Fibroblast of skin of right quadriceps (primary cell): Measurements from ENCODE around the gene TATDN2.
"Not testable (repeated sequence)": the region's sequence is repeated elsewhere in the genome, so short reads cannot be mapped to it uniquely, and the experiment has no call there.

ENCODE experiments used
- DNase-seq: peaks from one replicate; pipeline ENCODE4 v3.0.0-alpha.2; 2013

Gene TATDN2

DNA sequence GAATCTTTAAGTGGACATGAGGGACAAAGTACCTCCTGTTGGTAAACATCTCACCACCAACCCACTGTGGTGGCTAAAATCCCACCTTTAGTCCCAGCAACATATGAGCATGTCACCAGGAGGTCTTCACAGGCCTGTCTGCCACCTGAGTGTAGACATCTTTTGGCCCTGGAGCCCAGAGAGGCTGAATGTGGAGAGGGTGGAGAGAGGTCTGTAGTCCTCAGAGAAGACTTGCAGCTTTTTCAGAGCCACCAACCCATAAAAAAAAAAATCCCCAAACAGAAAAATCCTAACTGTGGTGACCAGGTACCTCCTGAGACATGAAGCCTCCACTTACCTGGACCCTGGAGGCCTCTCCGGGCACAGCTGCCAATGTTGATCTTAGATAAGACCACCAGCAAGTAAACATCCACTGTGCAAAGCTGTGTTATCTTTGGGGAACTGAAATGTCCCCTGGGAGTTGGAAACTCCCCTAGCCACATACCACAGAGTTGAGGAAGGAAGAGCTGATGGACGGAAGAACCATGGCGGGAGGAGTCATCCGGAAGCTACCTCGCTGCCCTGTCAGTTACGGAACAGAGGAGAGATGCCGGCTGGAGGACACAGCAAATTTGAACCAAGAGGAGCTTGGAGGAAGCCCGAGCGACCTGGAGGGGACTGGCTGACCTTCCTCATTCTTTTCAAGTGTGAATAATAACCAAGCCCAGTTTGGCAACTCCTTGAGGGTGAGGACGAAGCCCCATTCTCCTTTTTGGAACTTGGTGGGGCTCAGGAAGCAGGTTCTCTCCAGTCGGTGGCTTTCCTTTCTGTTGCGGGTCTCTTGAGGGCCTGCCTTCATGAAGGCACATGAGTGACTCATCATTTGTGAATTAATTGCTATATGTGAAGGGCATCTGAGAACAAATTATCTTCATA, 44.5 kb downstream of the TATDN2 start, which contains the start of gene GHRL:
Gene GHRL (minus strand): TSS at position 443 of the 915 bp plus-strand sequence. CDS start 2,767 bp downstream, outside the sequence.
- DNase-seq: no peak

DNA sequence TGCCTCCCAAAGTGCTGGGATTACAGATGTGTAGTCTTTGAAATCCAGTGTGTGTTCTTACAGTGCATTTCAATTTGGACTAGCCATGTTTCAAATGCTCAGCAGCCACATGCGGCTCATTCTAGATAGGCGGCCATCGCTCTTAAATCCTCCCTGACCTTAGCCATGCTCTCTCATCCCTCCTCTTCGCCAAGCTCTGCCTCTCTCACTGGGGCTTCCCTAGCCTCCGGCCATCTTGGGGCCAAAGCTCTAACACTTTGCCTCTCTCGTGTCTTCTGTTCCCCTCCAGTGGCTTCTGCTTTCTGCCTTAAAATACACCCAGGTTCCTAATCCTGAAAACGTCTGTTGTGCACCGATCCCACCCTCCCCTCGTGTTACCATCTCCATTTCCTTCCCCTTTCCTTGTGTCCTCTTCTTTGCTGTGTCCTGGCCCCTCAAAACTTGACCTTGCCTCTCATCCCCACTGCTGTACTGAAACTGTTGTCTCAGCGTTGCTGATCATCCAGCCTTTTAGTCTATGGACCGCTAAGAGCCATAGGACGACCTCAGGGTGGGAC, 45.8 kb downstream of the TATDN2 start:
- DNase-seq: no peak

DNA sequence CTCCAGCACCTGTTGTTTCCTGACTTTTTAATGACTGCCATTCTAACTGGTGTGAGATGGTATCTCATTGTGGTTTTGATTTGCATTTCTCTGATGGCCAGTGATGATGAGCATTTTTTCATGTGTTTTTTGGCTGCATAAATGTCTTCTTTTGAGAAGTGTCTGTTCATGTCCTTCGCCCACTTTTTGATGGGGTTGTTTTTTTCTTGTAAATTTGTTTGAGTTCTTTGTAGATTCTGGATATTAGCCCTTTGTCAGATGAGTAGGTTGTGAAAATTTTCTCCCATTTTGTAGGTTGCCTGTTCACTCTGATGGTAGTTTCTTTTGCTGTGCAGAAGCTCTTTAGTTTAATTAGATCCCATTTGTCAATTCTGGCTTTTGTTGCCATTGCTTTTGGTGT, 49.8 kb downstream of the TATDN2 start:
- DNase-seq: not testable (repeated sequence)

DNA sequence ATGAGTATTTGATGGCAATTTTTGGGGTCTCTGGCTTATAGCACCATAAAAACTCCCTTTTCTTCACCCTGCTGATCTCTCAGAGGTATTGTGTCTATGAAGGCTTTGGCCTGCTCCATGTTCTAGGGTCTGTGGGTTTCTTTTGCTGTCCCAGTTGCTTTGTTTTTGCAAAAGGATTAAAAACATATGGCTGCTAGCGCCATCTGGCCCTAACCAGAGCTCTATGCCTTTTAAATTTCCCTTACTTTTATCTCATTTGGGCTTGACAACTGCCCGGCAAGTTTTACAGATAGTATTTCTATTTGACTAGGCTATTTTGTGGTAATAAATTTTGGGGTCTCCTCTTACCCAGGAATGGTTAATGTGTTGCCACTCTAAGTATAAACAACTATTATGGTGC, 50.9 kb downstream of the TATDN2 start:
- DNase-seq: no peak

DNA sequence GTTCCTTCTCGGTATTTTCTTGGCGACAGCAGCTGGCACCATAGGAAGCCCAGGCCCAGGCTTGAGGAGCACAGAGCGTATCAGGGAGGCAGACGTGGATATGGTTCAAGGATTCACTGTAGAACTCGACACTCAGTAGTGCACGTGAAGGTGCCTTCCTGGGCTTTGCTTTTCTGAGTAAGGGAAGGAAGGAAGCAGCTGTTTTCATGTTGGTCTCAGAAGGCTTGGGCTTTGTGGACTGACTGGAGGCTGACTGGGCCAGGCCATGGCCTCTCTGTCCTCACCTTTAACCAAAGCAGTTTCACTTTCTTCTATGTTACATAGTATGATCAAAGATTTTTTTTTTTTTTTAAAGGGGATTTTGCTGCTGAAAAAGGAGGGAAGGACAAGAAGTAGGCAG, 51.4 kb downstream of the TATDN2 start:
- DNase-seq: no peak

DNA sequence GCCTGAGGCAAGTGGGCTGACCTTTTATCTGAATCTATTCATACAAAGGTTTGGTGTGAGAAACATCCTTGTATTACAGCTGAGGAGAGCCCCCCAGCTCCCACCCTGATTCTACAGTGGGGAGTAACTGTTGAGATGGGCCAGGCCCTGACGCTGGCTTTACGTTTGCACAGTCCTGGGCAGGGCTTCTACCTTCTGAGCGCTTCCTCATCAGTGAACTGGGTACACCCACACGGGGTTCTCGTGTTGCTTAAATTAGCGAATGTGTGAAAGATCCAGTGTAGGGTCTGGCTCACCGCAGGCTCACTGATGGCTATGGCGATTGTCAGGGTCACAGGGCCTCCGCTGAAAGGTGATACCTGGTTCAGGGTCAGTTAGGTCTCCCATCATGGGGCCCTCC, 51.8 kb downstream of the TATDN2 start:
- no peak for DNase-seq

DNA sequence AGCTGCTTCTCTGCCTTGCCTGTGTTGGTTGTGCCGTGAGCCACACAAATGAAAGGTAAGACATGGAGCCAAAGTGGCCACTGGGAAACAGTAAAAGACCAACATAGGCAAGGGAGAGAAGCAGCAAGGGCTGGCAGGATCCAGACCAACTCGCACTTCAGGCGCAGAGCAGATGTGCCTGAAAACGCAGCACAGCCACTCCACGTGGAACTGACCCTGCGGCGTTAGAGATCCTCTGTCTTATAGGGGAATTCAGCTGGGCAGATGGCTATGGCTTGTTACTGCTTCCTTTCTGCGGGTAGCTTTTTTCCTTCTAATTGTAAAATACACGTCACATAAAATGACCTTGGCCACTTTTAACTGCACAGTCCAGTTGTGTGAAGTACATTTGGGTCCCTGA, 54.8 kb downstream of the TATDN2 start:
- no peak for DNase-seq

DNA sequence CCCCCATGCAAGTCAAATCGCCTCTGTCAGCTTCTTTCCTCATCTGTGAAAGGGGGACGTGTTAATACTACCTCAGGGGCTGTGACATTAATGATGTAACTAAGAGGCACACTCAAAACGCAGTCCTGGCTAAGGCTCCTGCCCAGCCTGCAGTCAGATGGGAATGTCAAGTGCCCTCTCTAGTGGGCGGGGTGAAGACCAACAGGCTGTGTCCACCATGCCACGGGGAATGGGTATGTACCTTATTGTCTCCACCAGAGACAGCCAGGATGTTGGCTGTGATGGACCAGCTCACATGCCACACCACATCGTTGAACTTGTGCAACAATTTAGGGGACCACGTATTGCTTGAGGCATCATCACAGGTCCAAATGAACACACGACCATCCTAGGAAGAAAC, 55.5 kb downstream of the TATDN2 start:
- DNase-seq: no peak

DNA sequence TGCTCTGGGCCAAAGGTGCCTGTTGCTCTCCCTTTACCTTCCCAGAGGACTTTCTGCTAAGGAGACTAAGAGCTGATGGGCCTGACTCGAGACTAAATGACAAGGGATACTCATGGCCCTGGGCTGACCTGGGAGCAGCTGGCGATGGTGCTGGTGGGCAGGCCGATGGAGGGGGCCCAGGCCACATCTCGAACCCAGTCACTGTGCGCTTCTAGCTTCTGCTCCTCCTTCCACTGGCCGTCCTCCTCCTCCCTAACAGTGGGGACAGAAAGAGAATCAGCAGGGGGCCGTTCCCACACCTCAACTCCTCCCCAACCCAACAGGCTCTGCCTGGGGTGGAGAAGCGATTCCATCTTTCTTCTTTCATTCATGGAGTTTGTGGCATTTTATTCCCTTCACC, 56.6 kb downstream of the TATDN2 start:
- DNase-seq: no peak

DNA sequence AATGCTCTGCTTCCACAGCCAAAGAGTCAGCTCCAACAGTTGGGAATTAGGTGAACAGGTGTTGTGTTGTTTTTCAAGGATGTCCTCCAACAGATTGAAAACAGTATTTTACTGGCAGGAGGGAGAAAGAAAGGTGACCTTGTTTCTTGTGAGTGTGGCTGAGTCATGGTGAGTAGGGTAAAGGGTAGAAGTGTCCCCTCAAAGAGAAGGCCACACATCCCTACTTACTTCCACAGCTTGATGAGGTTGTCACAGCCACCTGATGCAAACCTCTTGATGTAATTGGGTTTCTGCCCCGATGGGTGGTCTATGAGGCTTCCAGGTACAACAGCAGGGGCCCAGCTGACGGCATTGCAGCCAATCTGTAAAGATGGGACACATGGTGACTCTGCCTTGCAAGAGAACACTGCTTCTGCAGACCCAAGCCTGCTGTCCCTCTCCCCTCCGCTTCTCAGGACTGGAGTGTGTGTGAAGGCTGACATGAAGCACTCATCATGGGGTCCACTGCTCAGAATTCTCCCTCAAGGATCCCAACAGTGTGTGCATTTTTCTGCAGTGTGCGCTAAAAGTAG, 57.2 kb downstream of the TATDN2 start:
- DNase-seq: no peak

DNA sequence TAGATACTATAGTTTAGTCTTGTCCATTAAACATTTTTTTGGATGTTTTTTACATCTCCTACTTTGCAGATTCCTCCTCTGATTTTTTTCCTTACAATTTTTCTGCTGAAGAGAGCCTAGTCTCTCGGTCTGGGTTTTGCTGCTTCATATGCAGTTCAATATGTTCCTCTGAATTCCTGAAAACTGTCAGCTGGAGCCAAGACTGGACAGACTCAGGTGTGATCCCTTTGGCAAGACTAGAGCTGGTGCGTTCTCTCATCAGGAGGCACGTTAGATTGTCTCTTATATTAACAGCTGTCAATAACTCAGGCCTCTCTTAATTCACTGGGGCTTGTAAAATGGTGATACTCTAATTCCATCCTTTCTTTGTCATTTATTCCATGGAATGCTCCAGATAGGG, 57.9 kb downstream of the TATDN2 start:
- no peak for DNase-seq

DNA sequence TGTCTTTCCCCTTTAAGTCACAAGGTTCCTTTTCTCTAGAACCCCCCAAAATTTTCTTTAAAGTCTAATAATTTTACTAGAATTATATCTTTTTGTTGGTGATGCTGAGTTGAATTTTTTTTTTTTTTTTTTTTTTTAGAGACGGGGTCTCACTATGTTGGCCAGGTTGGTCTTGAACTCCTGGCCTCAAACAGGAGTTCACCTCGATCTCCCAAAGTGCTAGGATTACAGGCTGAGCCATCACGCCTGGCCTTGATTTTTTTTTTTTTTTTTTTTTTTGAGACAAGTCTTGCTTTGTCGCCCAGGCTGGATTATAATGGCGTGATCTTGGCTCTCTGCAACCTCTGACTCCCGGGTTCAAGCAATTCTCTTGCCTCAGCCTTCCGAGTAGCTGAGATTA, 60.4 kb downstream of the TATDN2 start:
- DNase-seq: no peak

DNA sequence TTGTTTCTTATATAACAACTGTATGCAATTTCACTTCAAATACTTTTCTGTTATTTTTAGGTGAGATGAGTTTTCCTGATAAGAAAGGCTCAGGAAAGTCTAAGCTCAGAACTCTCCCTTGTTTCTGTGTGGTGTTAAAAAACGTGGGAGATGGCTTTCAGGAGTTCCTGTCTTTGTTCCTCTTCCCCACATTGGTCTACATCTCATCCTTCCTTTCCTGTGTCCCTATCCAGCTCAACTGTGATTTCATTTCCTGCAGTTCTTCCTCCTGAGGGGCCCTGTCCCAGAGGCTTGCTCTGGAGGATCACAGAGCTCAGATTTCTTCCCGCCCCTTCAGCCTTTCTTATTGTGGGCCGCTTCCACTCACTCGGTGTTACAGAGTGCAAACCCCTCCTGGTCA, 61.5 kb downstream of the TATDN2 start:
- DNase-seq: no peak

DNA sequence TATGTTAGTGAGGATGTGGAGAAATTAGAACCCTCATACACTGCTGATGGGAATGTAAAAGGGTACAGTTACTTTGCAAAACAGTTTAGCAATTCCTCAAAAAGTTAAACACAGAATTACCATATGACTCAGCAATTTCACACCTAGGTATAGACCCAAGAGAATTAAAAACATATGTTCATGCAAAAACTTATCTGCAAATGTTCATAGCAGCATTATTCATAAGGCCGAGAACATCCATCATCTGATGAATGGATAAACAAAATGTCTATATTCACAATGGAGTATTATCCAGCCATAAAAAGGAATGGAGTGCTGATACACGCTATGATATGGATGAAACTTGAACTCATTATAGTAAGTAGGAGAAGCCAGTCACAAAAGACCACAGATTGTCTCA, 62.3 kb downstream of the TATDN2 start:
- peak; percentile 68 for DNase-seq

DNA sequence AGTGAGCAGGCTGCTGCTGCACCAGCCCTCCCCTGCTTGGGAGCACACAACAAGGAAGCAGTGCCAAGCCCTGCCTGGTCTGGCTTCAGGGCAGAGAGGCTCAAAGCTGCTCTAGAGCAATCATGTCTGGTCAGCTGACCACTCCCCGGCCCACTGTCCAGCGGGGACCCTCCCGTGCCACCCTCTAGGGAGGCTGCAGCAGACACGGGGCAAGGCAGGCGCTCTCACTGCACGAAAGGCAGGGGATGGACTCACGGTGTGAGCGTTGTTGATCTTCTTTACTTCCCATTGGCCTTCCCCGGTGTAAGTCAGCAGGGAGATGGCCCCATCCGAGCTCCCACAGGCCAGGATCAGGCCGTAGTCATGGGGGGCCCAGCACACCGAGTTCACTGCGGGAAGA, 63.5 kb downstream of the TATDN2 start:
- no peak for DNase-seq

DNA sequence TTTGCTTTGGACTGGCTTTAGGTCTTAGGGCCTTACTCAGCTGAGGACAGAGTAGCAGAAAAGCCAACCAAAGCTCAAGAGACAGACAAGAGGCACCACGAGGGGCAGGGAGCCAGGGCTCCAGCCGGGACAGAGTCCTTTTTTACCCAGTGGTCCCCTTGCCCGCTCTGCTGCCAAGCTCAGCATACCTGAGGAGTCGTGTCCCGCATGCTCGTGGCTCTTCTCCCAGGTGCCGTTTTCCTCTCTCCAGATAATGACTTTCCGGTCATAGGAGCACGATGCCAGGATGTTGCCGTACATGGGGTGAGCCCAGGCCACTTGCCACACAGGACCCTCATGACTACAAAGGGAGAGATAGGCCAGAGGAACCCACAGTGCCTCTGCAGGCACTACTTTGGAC, 64.1 kb downstream of the TATDN2 start:
- DNase-seq: no peak

DNA sequence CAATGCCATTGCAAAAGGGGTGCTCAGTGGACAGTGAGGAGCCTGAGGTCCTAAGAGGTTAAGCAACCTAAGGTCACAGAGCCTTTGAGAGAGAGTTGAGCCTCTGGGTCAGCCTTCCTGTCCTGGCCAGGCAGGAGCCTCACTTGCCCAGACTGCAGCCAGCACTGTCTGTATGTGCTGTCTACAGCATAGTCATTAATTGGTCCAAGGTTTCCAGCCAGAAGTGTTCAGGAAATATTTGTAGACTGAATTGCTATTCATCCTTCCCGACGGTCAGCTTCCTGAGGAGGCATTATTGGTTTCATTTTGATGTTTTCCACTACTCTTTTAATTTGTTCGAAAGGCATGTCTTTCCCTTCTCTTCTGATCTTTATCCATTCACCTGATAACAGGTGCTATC, 64.6 kb downstream of the TATDN2 start:
- no peak for DNase-seq

DNA sequence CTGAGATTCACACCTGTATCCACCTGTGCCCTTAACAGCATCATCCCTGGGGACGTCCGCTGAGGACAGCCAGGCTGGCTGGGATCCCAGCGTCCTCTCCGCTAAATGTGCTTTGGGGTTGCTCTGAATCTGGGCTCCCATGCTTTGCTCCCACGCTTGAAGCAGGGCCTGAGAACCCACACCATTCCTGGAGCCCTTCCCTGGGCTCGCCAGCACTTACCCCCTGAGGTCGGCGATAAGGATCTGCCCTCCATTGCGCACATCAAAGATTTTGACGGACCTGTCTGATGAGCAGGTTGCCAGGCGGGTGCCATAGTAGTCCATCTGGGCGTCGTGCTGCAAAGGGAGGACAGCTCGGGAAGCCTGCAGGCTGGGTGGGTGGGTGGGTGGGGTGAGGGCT, 66.8 kb downstream of the TATDN2 start:
- DNase-seq: no peak

DNA sequence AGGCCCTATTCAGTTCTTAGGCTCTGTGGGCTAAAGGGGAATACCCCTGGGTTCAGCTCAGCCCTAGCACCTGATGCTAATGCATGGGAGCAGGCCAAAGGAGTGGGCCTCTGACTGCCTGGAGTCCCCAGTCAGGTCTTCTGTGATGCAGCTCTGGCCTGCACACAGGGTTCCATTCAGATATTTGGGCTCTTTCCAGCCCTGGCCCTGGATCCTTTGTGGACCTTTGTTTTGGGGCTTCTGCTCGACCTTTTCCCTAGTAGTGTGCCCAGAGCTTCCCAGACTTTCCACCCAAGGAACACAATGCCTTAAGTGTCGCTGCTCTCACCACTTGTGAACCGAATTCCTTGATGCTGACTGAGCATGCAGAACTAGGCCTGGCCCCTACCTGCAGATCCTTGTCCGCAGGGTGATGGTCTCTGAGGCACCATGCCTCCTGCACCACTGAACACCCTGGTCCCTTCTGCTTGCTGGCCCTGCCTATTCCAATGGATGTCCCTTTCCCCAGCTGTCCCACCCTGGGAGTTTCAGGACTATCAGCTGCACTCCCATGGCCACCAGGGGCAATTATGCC, 67.6 kb downstream of the TATDN2 start:
- no peak for DNase-seq

DNA sequence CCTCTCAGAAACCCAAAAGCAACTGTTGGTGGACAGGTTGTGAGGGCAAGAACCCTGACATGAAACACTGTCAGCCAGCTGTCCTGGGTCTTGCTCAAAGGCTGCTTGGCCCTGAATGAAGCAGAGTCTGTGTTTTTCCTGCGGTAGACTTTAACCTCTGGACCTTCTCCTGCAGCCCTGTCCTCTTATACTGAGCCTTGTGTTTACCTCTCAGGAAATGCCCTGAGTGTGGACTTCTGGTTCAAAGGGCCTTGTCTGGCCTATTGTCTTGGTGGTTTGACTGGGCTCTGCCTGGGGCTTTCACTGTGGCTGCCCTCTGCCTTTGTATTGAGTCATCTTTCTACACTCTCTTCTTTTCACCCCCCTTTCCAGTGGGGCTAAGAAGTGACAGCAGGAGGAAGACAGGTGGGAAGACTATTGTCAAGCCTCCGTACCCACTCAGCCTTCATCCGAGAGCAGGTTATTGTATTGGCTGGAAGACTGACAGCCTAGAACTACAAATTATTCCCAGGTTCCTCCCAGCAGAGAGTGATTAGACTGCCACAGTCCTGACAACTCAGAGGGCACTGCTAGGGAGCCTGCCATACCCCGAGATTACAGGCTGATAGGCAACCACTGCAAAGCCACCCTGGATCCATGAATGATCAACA, 69.2 kb downstream of the TATDN2 start:
- DNase-seq: no peak

DNA sequence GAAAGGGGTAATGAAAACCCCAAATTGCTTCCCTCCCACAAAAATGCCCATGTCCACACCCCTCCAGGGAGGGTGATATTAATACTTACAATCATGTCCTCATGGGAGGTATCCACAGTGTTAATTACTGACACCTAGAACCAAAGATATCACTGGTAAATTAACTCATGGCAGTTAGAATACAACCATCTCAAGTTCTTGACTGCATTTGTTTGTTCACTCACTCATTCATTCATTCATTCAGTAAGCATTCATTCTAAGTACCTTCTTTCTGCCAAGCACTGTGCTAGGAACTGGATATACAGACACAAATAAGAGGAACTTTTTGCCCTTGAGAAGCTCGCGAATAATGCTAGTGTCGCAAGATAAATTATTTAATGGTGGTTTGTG, 69.7 kb downstream of the TATDN2 start:
- DNase-seq: no peak

DNA sequence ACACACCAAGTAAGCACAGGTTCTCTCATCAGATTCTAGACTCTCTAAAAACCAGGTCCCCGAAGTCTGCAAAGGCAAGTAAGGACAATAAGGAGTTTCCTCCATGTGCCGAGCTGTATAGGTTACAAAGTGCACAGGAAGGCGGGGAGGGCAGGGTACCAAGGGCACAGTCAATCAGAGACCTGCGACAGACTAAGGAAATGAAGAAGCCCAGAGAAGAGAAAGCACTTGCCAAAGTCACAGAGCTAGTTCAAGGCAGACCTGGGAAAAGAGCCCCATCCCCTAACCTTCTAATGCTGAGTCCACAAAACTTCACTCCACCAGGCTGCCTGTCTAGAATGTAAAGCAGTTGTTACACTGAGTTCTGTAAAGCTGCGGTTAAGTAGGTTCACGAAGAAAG, 71.0 kb downstream of the TATDN2 start:
- no peak for DNase-seq

DNA sequence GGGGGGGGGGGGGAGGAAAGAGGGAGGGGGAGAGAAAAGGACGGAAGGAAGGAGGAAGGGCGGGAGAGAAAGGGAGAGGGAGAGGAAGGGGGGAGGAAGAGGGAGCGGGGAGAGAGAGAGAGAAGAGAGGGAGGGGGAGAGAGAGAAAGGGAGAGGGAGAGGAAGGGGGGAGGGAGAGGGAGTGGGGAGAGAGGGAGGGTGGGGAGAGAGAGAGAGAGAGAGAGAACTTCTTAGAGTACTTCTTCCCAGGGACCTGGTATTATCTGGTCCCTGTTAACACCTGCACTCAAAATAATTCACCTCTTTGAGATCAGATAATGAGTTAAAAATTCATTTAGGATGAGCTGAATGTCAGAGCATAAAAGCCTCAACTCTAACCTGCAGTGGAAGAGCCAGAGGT, 71.5 kb downstream of the TATDN2 start:
- DNase-seq: no peak

DNA sequence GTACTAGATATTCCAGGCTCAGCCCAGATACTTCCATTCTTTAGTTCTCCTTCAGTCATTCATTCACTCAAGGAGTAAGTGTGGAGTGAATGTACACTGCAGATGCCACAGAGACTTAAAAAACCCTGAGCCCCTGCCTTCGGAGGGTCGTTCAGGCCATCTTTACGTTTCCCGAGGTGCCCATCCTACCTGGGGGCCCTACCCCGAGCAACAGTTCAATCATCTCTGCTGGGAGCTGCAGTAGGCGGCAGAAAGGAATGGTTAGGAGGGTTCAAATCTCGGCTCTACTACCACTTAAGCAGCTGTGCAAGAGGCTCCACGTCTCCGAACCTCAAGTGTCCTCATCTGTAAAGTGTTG, 72.0 kb downstream of the TATDN2 start:
- DNase-seq: no peak
